Body of pancreas (tissue), 4 donors: ENCODE results near the gene NOS3.

Source experiments
- POLR2A ChIP-seq, 3 donors: fragments of 450-650 bp; IDR thresholded peaks; one replicate each; pipeline ENCODE4 v1.6.1; 2016; ENCODE audit warnings: antibody characterized with exemption in 3 of 3, mild to moderate bottlenecking in 2 of 3
- TF ChIP-seq, protein P1 (sequence below), 7 experiments: fragments of 450-650 bp in 4 of 7; fragments of 200-600 bp in 3 of 7; sonication (generic) in 3 of 7; IDR thresholded peaks; one replicate each; pipeline ENCODE4 v1.5.1; 2016 to 2019; ENCODE audit warnings: antibody characterized with exemption in 7 of 7

- TF ChIP-seq, protein P1, sequence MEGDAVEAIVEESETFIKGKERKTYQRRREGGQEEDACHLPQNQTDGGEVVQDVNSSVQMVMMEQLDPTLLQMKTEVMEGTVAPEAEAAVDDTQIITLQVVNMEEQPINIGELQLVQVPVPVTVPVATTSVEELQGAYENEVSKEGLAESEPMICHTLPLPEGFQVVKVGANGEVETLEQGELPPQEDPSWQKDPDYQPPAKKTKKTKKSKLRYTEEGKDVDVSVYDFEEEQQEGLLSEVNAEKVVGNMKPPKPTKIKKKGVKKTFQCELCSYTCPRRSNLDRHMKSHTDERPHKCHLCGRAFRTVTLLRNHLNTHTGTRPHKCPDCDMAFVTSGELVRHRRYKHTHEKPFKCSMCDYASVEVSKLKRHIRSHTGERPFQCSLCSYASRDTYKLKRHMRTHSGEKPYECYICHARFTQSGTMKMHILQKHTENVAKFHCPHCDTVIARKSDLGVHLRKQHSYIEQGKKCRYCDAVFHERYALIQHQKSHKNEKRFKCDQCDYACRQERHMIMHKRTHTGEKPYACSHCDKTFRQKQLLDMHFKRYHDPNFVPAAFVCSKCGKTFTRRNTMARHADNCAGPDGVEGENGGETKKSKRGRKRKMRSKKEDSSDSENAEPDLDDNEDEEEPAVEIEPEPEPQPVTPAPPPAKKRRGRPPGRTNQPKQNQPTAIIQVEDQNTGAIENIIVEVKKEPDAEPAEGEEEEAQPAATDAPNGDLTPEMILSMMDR (IDR thresholded peaks at IDR 0.05) = no peak
- no peak for TF ChIP-seq POLR2A (IDR thresholded peaks at IDR 0.05)
Measured at GRCh38 chr7:150945853-150946420, 44.9 kb upstream of the NOS3 start.
